Erythroblast (primary cell): ENCODE measurements around the gene OR7G2.

Experiments used
- GATA1 ChIP-seq: IDR thresholded peaks from 2 replicates; pipeline ENCODE4 v1.6.1; 2011; ENCODE audit warnings: low read depth, mild to moderate bottlenecking, control low read depth, low read length, moderate library complexity
- POLR2A ChIP-seq: IDR thresholded peaks from 2 replicates; pipeline ENCODE4 v1.6.1; 2011; ENCODE audit warnings: mild to moderate bottlenecking, low read length

GRCh38 chr19:9052894-9053293 is 54.4 kb downstream of the OR7G2 start:
- TF ChIP-seq POLR2A (no peak), GATA1 (no peak)
